OCI-LY1 (cell line): ENCODE results near the gene TLCD1.

Source experiments
- H2AFZ ChIP-seq: fragments of 200-600 bp; sonication (generic), shearing (Covaris generic); 2 replicates; pipeline ENCODE4 v1.6.0; 2014; ENCODE audit warnings: antibody characterized with exemption, mild to moderate bottlenecking, low read length
- H3F3A ChIP-seq: fragments of 200-600 bp; sonication (generic), shearing (Covaris generic); 2 replicates; pipeline ENCODE4 v1.6.0; 2014; ENCODE audit warnings: mild to moderate bottlenecking, antibody characterized with exemption, low read length, moderate library complexity; ENCODE audit not compliant: insufficient read depth
- H3K27ac ChIP-seq: fragments of 200-600 bp; sonication (generic); 2 replicates; pipeline ENCODE4 v1.5.1; 2014; ENCODE audit warnings: low read length, mixed run types, mild to moderate bottlenecking, low read depth; ENCODE audit not compliant: poor library complexity, severe bottlenecking
- H3K27me3 ChIP-seq: fragments of 200-600 bp; sonication (generic); 2 replicates; pipeline ENCODE4 v1.6.0; 2014; ENCODE audit warnings: antibody characterized with exemption, mild to moderate bottlenecking, low read length, moderate library complexity; ENCODE audit not compliant: insufficient read depth
- H3K36me3 ChIP-seq: fragments of 200-600 bp; sonication (generic); 2 replicates; pipeline ENCODE4 v1.6.1; 2014; ENCODE audit warnings: mild to moderate bottlenecking, antibody characterized with exemption, low read length, moderate library complexity, mixed read lengths; ENCODE audit not compliant: insufficient read depth
- H3K4me1 ChIP-seq: fragments of 200-600 bp; sonication (generic); 2 replicates; pipeline ENCODE4 v1.5.1; 2014; ENCODE audit warnings: mild to moderate bottlenecking, low read length, moderate library complexity; ENCODE audit not compliant: insufficient read depth, severe bottlenecking
- H3K4me2 ChIP-seq: fragments of 200-600 bp; sonication (generic), shearing (Covaris generic); 2 replicates; pipeline ENCODE4 v1.6.1; 2014; ENCODE audit warnings: low read length
- H3K4me3 ChIP-seq: fragments of 200-600 bp; sonication (generic); 2 replicates; pipeline ENCODE4 v1.5.1; 2014; ENCODE audit warnings: low read length, low read depth, mild to moderate bottlenecking, mixed read lengths; ENCODE audit not compliant: poor library complexity, severe bottlenecking
- H3K79me2 ChIP-seq: fragments of 200-600 bp; shearing (Covaris generic); 2 replicates; pipeline ENCODE4 v1.6.1; 2016; ENCODE audit warnings: mixed run types, low read length, mixed read lengths; ENCODE audit not compliant: insufficient read depth
- H3K9ac ChIP-seq: fragments of 200-600 bp; sonication (generic), shearing (Covaris generic); 2 replicates; pipeline ENCODE4 v1.6.1; 2014; ENCODE audit warnings: mild to moderate bottlenecking, low read length, mixed read lengths
- H3K9me2 ChIP-seq: fragments of 200-600 bp; sonication (generic), shearing (Covaris generic); 2 replicates; pipeline ENCODE4 v1.6.1; 2014; ENCODE audit warnings: low read depth, mild to moderate bottlenecking, low read length, mixed read lengths
- H3K9me3 ChIP-seq: fragments of 200-600 bp; shearing (Covaris generic); 2 replicates; pipeline ENCODE4 v1.6.1; 2014; ENCODE audit warnings: low read length, mixed read lengths
- H4K20me1 ChIP-seq: fragments of 200-600 bp; sonication (generic), shearing (Covaris generic); 2 replicates; pipeline ENCODE4 v1.6.0; 2016; ENCODE audit warnings: mild to moderate bottlenecking, low read length; ENCODE audit not compliant: insufficient read depth
- CTCF ChIP-seq: fragments of 200-600 bp; sonication (generic), shearing (Covaris generic); IDR thresholded peaks from 2 replicates; pipeline ENCODE4 v1.5.1; 2017; ENCODE audit warnings: mild to moderate bottlenecking, antibody characterized with exemption, low read length, moderate library complexity, mixed read lengths
- EZH2 ChIP-seq: fragments of 200-600 bp; sonication (generic), shearing (Covaris generic); IDR thresholded peaks from 2 replicates; pipeline ENCODE4 v1.8.0; 2017; ENCODE audit warnings: borderline replicate concordance, mixed run types, mild to moderate bottlenecking, antibody characterized with exemption, low read length, moderate library complexity, mixed read lengths

TLCD1 gene

GRCh38 chr17:28706471-28707338, 19.3 kb downstream of the TLCD1 start:
- H3K4me1 ChIP-seq, result peaks cover 19% of the 10 kb centered on the region
- no peaks in the 10 kb centered on the region for H3K9me2 ChIP-seq
- H2AFZ ChIP-seq, result no peak overlapping the region
- no peaks in the 10 kb centered on the region for H3K27me3 ChIP-seq
- no peak overlapping the region for H3K4me3 ChIP-seq
- H3K27ac ChIP-seq, result no peak overlapping the region
- peaks cover 19% of the 10 kb centered on the region for H3K36me3 ChIP-seq
- H3F3A ChIP-seq, result no peaks in the 10 kb centered on the region
- H3K79me2 ChIP-seq, result no peaks in the 10 kb centered on the region
- no peak for TF ChIP-seq EZH2
- TF ChIP-seq CTCF, result no peak
- no peak overlapping the region for H3K9ac ChIP-seq
- no peaks in the 10 kb centered on the region for H4K20me1 ChIP-seq
- no peak overlapping the region for H3K4me2 ChIP-seq
- H3K9me3 ChIP-seq, result no peaks in the 10 kb centered on the region

DNA sequence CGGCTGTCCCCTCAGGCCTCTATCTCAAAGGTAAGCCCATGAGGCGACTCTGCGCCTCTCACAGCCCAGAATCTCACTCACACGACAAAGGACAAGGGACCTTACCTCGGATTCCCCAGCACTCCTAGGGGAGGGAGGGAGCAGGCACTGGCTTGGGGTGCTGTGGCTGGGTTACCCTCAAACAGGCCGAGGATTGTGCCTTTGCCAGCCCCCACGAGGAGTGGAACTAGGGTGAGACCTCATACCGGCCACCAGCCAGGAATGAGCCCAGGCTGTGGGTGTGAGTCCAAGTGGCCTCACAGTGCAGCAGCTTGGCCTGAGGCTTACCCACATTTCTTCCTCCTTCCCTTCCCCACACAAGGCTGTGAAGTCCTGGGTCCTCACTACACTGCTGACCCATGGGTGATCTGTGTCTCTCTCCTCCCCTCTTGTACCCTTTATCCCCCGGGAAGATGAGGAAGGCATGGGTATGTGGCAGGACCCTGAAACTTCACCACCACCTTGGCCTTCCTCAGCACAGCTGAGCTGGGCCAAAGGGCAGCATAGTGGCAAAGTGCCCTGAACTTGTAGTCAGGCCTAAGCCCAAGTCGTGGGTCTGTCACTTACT, 20.2 kb downstream of the TLCD1 start:
- H3K4me1 ChIP-seq, result peaks cover 15% of the 10 kb centered on the region
- H3K27ac ChIP-seq, result no peak overlapping the region
- no peaks in the 10 kb centered on the region for H3F3A ChIP-seq
- no peak overlapping the region for H3K4me3 ChIP-seq
- H2AFZ ChIP-seq, result no peak overlapping the region
- no peak for TF ChIP-seq CTCF
- no peak for TF ChIP-seq EZH2
- H3K27me3 ChIP-seq, result no peaks in the 10 kb centered on the region
- no peaks in the 10 kb centered on the region for H3K9me2 ChIP-seq
- H3K4me2 ChIP-seq, result no peak overlapping the region
- no peaks in the 10 kb centered on the region for H3K9me3 ChIP-seq
- H3K9ac ChIP-seq, result no peak overlapping the region
- H4K20me1 ChIP-seq, result no peaks in the 10 kb centered on the region
- no peaks in the 10 kb centered on the region for H3K79me2 ChIP-seq
- peaks cover 28% of the 10 kb centered on the region for H3K36me3 ChIP-seq

DNA sequence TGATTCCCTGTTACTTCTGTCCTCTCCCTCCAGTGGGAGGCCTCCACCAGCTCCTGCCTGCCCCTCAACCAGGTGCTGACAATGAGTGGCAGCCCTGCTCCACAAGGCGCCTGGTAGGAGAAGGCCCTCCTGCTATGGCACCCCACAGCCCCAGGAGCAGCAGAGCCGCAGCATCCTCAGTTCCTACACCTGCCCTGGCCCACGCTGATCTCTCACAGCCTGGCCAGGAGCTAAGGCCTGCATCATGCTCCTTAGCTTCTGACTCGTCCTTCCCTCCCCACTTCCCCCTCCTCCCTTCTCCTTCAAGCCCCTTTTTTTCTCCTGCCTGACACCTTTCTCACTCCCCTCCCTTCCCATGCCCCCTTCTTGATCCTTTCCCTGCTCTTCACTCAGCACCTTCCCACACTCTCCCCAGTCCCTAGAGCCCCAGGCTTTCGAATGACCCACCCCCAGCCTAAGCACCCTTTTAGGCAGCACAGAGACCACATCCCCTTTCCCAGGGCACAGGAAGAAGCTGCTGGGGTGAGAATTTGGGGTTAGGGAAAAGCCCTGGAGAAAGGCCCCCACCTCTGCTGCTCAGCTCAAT, 20.9 kb downstream of the TLCD1 start:
- no peaks in the 10 kb centered on the region for H3K79me2 ChIP-seq
- no peaks in the 10 kb centered on the region for H3F3A ChIP-seq
- no peaks in the 10 kb centered on the region for H3K9me3 ChIP-seq
- no peak overlapping the region for H3K4me2 ChIP-seq
- peaks cover 8% of the 10 kb centered on the region for H3K4me1 ChIP-seq
- TF ChIP-seq EZH2 (no peak), CTCF (no peak)
- H3K36me3 ChIP-seq, result peaks cover 35% of the 10 kb centered on the region
- no peaks in the 10 kb centered on the region for H3K9me2 ChIP-seq
- no peak overlapping the region for H3K4me3 ChIP-seq
- no peak overlapping the region for H2AFZ ChIP-seq
- H3K27ac ChIP-seq, result no peak overlapping the region
- H3K9ac ChIP-seq, result no peak overlapping the region
- no peaks in the 10 kb centered on the region for H3K27me3 ChIP-seq
- no peaks in the 10 kb centered on the region for H4K20me1 ChIP-seq
